GM15510 (cell line): Measurements from ENCODE around the gene SYNGAP1.
A peak's percentile ranks its signal among the peaks of the same experiment; 100 is the strongest.

Experiments used
- POLR2A ChIP-seq: IDR thresholded peaks from 3 replicates; pipeline ENCODE4 v1.6.1; 2011; ENCODE audit warnings: borderline replicate concordance; ENCODE audit not compliant: insufficient read length; ENCODE audit errors: extremely low read depth

SYNGAP1 gene

GRCh38 chr6:33440649-33441309, 20.9 kb downstream of the SYNGAP1 start:
- TF ChIP-seq POLR2A: no peak

GRCh38 chr6:33441457-33441856, 21.6 kb downstream of the SYNGAP1 start:
- TF ChIP-seq POLR2A: no peak

GRCh38 chr6:33442283-33442682, 22.4 kb downstream of the SYNGAP1 start:
- TF ChIP-seq POLR2A: no peak

GRCh38 chr6:33443025-33443424, 23.2 kb downstream of the SYNGAP1 start:
- TF ChIP-seq POLR2A: no peak

GRCh38 chr6:33443619-33444504, 24.0 kb downstream of the SYNGAP1 start:
- TF ChIP-seq POLR2A: no peak

GRCh38 chr6:33445119-33445603, 25.3 kb downstream of the SYNGAP1 start:
- TF ChIP-seq POLR2A: no peak

- no peak for TF ChIP-seq POLR2A
Measured at GRCh38 chr6:33446356-33446755, 26.5 kb downstream of the SYNGAP1 start.

GRCh38 chr6:33450434-33450833, 30.6 kb downstream of the SYNGAP1 start:
- TF ChIP-seq POLR2A: no peak

- no peak for TF ChIP-seq POLR2A
Measured at GRCh38 chr6:33451606-33452005, 31.7 kb downstream of the SYNGAP1 start.

- TF ChIP-seq POLR2A: no peak
Measured at GRCh38 chr6:33452496-33452895, 32.6 kb downstream of the SYNGAP1 start.

- no peak for TF ChIP-seq POLR2A
Measured at GRCh38 chr6:33453393-33454008, 33.6 kb downstream of the SYNGAP1 start.

- TF ChIP-seq POLR2A: peak; percentile 93
Measured at GRCh38 chr6:33454009-33454946, 34.4 kb downstream of the SYNGAP1 start, which contains the start of gene ZBTB9. TSS of gene ZBTB9 (plus strand) at chr6:33454576. CDS start at chr6:33455101, 525 bp downstream.

GRCh38 chr6:33455051-33455450, 35.2 kb downstream of the SYNGAP1 start:
- TF ChIP-seq POLR2A: no peak

- TF ChIP-seq POLR2A: no peak
Measured at GRCh38 chr6:33456156-33456555, 36.3 kb downstream of the SYNGAP1 start.
